Stimulated activated CD4-positive, alpha-beta T cell treated with anti-CD3 and anti-CD28 coated beads, Interleukin-12 subunit alpha, Interleukin-12 subunit beta, amount 100 ng/mL, for 24 hours (primary cell): ENCODE data around the gene LCA5L.

Experiments used
- DNase-seq, 2 experiments: peaks; one replicate each; pipeline ENCODE4 v3.0.0-alpha.2; 2020; ENCODE audit warnings: low read depth in 2 of 2

The LCA5L gene

DNA sequence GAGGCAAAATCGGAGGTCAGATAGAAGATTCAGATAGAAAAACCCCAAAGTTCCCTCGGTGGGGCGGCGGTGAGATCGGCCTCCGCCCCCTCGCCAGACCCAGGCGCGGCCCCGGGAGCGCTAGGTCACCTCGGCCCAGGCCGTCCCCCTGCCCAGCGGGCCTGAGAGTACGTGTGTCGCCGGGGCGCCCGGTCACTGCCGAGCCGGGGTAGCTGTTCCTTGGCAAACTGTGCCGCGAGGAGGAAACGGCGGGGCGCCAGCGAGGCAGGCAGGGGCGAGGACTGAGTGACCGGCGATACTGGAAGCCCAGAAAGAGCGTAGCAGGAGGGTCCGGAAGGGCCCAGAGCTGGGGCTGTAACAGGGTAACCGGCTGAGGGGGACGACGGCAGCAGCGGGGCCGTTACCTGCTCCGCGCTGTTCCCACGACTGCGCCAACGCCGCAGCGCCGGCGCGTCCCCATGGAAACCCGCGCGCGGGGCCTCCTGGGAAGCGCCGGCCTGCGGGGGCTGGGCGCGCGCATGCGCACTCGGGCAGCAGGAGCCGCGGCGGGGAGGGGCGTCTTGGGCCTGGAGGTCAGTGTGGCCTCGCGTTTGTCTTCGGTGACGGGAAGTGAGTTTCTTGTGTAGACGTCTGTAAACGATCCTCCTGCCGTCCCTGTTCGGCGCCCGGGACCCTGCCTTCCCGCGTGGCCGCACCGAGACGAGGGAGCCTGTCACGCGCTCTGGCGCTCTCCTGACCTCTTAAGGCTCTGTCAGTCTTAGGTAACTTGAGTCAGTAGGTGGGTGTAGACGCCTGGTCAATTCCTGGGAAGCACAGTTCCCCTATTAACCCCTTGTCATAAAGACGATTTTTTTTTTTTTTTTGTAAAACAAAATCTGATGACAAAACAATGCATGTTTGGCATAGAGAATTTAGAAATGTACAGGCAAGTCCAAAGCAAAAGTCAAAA is at the start of gene LCA5L:
Gene LCA5L, minus strand, starts transcription at position 458 of the 949 bp plus-strand sequence. CDS start 17,285 bp downstream, outside the sequence.
- DNase-seq = peak; percentile 78 to 83

DNA sequence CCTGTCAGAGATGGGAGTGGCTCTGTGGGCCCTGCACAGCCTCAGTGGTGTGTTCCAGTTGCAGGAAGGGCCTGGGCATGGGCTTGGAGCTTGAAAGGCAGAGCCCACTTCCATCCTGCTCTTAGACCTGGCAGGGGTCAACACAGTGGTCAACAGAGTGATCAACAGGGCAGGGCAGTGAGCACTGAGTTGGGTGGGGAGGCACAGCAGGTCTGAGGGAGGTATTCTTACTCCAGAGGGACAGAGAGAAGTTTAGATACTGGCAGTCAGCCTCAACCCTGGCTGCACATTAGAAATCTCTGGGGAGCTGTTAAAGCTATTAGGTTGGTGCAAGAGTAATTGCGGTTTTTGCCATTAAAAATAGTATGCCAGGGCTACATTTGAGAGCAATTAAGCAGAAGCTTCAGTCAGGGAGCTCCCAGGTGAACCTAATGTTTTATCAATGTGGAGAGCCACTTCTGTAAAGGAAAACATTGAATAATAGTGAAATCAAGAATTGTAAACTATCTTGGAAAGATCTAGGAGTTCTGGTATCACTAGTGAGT is 43.9 kb upstream of the LCA5L start:
- DNase-seq = no peak

DNA sequence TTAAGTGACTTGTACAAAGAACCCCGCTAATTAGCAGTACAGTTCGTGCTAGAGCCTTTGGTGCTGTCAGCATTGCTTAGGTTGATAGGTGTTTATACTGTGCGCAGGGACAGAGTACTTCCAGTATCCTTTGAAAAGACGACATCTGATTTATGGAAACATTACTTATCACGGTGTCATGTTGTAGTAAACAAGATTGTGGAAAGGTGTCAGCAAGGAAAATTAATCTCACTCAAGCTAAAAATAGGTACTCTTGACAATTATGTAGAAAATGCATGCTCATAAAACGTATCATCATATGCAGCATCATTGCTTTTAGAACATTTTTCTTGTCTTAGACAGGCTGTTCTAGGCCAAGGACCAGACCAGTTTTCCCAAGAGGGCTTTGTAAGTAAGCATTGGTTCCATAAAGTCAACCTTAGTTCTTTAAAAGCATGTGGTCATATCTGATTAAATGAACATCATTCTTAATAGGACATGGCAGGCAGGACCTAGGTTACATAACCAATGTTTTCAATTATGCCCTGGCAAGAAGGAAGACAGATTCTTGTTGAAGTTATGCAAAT is 39.2 kb upstream of the LCA5L start:
- no peak for DNase-seq

DNA sequence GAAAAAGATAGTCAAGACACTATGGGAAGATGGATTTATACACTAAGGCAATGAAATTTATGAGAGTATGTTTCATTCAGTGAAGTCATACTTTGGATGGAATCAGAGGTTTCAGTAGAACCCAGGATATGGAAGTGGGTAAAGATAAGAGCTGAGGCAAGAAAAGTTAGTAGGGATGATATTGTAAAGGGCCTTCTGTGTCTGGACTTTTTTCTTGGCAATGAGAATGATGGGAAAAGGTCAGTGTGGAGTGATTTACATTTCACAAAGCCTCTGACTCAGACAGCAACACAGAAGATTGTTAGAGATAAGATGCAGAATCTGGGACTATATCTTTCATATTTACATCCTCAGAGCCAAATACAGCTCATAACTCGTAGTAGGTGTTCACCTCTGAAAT is 38.3 kb upstream of the LCA5L start:
- DNase-seq = no peak

DNA sequence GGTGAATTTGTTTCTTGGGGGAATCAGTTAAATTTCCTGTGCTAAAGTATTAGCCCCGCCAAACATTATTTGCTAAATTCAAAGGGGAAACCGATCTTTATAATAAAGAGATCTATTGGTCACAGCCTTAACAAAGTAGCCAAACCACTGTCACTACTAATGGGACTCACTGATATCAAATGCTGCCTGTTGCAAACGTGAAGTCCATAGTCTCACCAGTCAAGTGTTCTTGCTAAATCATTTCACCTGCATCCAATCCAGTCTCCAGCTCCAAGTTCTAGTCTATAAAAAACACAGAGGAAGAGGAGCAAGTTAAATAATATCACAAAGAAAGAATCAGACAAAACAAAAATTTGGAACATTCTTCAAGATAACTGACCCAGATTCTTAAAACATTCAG is 36.3 kb upstream of the LCA5L start:
- no peak for DNase-seq

DNA sequence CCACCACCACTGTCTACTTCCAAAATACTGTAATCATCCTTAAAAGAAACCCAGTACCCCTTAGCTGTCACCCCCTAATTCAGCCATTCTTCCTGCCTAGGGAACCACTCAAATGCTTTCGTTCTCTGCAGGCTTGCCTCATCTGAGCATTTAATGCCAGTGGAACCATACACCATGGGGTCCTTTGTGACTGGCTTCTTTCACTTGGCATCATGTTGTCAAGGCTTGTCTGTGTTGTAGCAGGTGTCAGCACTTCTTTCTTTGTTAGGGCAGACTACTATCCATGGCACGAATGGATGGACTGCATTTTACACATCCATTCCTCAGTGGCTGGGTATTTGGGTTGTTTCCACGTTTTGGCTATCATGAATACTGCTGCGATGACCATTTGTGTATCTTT is 34.7 kb upstream of the LCA5L start:
- DNase-seq = no peak

DNA sequence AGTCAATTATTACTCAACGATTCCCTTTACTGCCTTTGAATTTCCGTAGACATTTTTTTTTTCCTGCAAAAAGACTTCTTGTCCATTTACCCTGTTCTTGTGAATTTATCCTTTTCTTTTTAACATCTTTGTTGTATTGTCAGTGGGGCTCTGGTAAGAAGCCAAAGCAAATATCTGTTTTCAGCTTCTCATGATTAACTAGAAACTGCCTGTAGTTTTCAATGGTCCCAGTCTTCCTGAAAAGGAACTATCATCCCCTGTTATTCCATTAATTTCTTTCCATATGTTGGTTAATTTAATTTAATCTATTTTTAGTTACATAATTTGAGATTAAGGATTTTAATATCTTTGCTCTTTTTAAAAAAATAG is 34.2 kb upstream of the LCA5L start:
- no peak for DNase-seq

DNA sequence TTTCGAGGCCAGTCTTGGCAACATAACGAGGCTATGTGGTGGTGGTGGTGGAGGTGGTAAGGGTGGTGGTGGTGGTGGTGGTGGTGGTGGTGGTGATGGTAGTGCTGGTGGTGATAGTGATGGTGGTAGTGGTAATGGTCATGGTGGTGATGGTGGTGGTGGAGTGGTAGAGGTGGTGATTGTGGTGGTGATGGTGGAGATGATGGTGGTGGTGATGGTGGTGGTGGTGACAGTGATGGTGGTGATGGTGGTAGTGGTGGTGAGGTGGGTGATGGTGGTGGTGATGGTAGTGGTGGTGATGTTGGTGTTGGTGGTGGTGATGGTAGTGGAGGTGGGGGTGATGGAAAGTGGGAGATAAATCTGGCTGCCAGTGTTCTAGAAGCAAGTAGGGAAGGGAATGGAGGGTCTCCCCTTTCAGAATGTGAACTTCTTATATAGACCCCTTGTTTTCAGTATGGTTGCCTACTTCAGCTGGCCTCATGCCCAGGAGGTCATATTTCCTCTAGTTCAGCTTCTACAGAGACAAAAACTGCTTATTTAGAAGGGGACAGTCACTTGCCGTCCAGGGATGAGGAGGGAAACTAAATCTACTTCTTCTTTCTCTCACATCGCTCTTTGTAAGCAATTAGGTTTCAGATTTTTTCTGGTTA is 33.7 kb upstream of the LCA5L start:
- no peak for DNase-seq

DNA sequence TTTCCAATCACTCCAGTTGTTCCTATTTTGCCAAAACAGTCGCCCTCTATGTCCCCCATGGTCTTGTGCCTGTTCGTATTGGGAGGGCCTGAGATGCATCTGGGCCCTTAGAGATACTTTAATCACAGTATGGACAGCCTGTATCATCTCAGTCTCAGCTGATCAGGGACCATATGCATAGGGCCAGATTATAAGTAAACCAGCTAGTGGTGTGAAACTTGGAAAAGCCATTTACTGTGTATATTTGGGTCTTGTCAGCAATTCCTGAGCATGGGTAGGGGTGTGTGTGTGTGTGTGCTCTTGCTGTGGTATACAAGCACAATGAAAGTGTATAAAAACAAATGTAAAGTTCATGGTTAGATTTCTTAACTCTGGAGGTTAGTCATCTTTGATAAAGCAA is 29.0 kb upstream of the LCA5L start:
- no peak for DNase-seq

DNA sequence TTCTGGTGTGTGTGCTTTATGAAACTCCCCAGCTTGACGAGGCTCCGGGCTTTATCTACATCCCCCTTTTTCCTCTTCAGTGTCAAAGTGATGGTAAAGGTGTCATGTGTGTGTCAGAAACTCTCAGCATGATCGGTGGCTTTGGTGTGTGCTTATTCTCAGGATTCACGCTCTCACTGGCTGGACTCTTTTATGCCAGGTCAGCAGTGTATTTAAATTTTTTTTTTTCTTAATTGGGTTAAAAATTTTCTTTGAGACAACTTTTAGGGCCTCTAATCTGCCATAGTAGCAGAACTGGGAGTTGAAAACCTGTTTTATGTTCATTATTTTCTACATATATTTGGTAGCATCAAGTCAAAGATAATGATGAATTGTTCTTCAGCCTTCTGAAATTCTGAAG is 27.2 kb upstream of the LCA5L start:
- no peak for DNase-seq

DNA sequence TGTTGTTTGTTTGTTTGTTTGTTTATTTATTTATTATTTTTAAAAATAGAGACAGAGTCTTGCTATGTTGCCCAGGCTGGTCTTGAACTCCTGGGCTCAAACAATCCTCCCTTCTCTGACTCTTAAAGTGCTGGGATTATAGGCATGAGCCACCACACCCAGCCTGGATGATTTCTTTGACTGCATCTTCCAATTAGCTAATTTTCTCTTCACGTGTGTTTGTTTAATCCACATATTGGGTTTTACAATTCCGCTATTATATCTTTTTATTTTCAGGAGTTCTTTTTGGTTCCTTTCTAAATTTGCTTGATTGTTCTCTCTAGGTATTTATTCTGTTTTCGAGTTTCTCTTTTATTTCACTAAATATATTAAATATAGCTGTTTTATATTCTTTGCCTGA is 26.0 kb upstream of the LCA5L start:
- no peak for DNase-seq

DNA sequence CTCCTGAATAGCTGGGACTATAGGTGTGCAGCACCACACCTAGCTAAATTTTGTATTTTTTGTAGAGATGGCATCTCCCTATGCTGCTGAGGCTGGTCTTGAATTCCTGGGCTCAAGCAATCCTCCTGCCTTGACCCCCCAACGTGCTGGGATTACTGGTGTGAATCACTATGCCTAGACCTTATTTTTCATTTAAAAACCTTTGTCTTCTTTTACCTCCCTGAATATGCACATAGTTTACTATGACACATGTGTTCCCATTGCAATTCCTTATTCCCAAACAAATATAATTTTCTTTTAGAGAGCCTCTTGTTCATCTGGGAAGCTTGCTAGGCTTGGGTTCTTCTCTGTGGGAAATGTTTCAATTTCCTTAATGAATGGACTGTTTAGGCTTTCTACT is 23.0 kb upstream of the LCA5L start:
- DNase-seq = no peak

DNA sequence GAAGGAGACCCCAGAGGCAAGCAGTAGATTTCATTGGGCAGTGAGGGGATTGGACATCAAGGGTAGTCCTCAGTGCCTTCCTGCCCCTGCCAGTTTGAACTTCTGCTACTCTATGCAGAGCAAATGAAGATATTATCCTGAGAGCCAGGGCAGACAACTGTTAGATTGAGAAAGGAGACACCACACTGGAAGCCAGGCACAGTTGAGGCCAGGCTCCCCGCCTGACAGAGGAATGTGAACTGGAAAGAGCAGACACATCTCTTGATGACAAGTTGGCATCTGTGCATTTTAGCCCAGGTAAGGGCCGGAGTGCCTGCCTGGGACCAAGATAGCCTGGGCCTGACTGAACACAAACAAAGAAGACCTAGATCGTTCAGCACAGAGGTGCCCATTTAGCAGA is 22.2 kb upstream of the LCA5L start:
- no peak for DNase-seq

DNA sequence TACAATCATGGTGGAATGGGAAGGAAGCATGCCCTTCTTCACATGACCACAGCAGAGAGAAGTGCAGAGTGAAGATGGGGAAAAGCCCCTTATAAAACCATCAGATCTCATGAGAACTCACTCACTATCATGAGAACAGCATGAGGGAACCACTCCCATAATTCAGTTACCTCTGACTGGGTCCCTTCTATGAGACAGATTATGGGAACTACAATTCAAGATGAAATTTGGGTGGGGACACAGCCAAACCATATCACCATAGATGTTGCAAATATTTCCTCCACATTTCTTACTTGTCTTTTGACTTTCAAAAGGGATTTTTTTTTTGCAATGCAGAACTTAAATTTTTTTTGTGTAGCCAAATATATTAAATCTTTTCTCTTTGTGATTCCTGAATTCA is 21.0 kb upstream of the LCA5L start:
- DNase-seq = no peak

DNA sequence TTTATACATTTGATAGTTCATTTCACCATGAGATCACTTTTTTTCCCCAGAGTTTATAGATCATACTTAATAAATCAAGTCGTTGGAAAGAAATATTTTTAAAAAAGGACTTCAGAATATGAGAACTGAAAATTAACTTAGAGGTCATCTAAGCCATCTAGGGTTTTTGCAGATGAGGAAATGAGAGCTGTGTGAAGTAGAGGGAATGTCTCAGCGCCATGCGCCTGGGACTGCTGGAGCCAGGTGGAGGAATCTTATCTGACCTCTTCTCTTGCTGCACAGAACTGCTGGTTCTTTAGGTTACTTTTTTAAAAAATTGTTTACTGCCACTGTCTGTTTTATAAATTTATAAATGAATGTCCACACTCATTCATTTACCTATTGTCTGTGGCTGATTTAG is 17.7 kb upstream of the LCA5L start:
- no peak for DNase-seq

DNA sequence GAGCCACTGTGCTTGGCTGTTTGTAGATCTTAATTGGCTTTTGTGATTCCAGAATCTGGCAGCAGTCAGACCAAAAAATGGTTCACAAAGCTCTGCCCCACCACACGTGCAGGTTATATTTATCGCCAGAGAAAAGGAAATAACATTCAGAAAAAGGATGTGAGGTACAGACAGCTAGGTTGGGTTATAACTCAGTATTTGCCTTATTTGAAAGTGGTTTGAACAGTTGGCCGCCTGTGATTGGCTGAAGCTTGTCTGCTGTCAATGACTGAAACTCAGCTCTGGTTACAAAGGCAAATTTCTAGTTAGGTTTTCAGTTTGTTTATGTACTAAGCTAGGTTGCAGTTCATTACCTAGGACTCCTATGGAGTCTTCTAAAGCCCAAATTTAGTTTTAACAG is 15.8 kb upstream of the LCA5L start:
- no peak for DNase-seq

DNA sequence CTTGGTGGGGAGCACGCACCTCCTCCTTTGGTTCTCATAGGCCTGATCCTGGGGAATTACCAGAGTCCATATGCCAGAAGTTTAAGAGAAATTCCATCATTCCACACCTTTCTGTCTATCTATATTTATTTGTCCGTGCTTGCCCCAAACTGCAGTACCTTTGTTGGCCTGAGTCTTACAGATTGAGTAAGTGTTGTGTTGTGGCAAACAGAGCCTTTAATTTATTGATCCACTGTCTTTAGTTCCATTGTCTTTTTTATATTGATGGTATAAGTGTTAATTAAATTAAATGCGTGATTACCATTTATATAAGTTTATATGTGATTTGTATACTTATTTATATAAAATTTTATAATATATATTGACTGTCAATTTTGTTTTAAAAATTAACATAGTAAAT is 11.1 kb upstream of the LCA5L start:
- DNase-seq = no peak

DNA sequence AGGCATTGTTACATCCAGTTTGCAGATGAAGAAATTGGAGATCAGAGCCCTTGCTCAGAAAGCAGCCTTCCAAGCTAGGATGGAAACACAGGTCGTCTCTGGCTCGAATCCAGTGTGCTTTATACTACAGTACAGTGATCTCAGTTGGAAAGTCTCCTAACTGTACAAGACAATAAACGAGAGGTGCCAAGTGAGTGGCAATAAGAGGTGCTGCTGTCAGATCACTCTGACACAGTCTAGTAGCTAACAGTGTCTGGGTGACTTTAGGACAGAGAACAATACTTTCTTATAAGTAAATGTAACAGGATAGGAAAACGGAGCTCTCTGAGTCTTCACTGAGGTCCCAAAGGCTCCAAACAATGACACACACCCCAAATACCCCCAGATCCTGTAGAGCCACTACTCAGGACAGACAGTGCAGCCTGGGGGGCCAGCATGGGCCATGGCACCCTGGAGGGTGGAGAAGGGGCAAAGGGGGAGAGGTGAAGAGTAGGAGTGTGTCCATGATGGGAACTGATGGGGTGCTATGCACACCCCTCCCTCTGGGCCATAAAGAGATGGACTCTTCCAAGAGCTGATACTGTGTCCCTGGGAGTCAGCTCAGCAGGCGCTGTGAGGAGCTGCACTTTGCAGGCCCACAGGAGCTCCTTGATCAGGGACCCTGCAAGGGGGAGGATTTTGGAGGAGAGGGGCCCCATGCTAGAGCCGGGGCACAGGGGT is 9.5 kb upstream of the LCA5L start:
- no peak for DNase-seq

DNA sequence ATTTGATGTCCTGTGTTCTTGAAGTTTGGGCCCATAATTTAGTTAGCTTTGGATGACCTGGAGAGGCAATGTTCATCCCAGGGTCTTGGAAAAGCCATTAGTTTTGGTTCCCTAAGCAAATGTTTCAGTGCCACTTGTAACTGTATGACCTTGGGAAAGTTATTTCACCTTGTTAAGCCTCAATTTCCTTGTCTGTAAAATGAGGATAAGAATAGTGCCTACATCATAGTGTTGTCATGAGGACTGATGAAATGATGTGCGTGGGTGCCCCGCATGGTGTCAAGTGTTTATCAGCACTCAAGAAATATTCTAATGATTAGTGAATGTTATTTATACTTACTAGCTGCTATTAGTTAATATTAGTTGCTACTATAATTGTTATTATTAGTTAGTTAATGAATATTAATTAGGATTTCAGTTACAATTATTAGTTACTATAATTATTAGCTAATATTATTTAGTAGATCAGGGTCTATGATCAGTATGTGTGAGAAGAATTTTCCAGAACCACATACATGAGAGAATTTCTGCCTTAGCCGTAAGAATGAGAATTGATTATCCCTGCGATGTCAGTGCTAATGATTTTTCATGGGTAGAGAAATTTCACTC is 8.1 kb upstream of the LCA5L start:
- DNase-seq = no peak

DNA sequence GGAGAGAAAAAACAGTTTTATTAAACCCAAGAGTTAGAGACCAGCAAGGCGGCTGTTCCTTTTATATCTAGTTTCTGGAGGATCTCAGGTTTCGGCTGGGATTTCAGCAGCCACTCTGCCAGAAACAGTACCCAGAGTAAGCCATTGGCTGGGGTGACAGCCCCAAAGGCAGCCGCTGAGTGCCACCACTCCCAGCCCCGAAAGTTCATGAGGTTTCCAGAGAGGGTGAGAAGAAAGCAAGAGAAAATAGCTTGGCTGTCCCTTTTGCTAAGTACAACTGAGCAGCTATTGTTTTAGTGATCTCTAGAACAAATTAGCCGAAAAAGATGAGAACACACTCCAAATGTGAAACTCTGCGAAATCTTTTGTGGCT is 7.4 kb upstream of the LCA5L start:
- no peak for DNase-seq

DNA sequence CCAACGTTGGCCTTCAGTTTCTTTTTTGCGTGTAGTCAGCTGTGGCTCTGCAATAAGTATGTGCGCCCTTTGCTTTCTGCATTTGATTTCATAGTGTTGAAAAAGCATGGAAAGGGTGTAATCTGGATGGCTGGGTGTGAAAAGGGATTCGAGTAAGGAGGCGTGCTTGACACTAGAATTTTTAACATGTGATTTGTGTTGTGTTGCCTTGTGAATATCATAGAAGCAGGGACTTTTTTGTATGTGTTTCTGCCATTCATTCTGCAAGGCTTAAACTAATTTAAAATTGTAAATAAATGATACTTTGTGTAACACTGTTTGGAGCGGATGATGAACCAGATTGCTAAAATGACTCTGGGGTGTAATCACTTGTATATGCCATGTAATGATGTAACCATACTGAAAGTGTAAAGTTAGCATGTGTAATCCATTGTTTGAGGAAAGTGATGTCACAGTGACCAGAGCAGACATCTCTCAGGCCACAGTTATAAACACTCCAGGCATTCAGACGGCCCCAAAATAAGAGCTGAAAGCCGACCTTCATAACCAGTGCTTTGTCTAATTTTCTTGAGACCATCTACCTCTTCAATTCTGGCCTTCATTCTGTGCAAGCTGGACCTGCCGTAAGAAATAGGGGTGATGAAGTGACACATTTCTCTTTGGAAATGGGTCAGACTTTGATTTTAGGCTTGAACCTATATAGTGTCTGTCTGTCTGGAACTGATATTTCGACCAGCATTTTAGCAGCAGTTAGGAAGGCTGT is 6.8 kb upstream of the LCA5L start:
- no peak for DNase-seq
